A549 (cell line): Measurements from ENCODE around the gene TAF4. TPM values are rescaled to one million over a fixed set of nuclear protein-coding genes. Genes with fewer than 3 reads are reported as not detected.
"Not testable (repeated sequence)": the region's sequence is repeated elsewhere in the genome, so short reads cannot be mapped to it uniquely, and the experiment has no call there.

ENCODE experiments used
- ATAC-seq, 2 experiments: fragments of 200-7000 bp in 1 of 2; fragments of >200 bp in 1 of 2; cut with Nextera tagmentation in 1 of 2; cut with Tn5 transposase in 1 of 2; 3 replicates each; pipeline versions ENCODE4 v1.8.0 to v1.9.1; 2018 to 2020; ENCODE audit warnings: mild to moderate bottlenecking in 1 of 2, moderate library complexity in 1 of 2
- CTCF ChIA-PET: fragments of 300-600 bp; sonication (Branson Sonifier 250); formaldehyde crosslinking; extraction: SDS; loops from one replicate; lab custom pipeline; 2021; ENCODE audit warnings: antibody characterized with exemption, inconsistent platforms; lab: Yijun Ruan, JAX
- POLR2A ChIA-PET: fragments of 350-600 bp; formaldehyde crosslinking; extraction: SDS; loops from one replicate; lab custom pipeline; 2021; ENCODE audit warnings: antibody characterized with exemption, inconsistent platforms; lab: Yijun Ruan, JAX
- DNase-seq, 2 experiments: peaks; one replicate each; pipeline versions ENCODE4 v3.0.0 to v3.0.0-alpha.2; 2011 to 2016; ENCODE audit warnings: low read depth in 1 of 2, low spot score in 1 of 2
- FAIRE-seq: peaks from 2 replicates; lab custom pipeline; 2011; peaks lifted over from hg19 to GRCh38; lab: Jason Lieb, UNC
- H3K27ac ChIP-seq, 2 experiments: fragments of >200 bp; sonication (Bioruptor Twin); formaldehyde crosslinking; 3 replicates each; pipeline ENCODE4 v1.5.1; 2016 to 2017
- H3K4me1 ChIP-seq: fragments of >200 bp; sonication (Bioruptor Twin); formaldehyde crosslinking; 3 replicates; pipeline ENCODE4 v1.6.1; 2016
- H3K4me2 ChIP-seq: fragments of >200 bp; sonication (Bioruptor Twin); formaldehyde crosslinking; 3 replicates; pipeline ENCODE4 v1.6.1; 2016
- H3K4me3 ChIP-seq: fragments of >200 bp; sonication (Bioruptor Twin); formaldehyde crosslinking; 3 replicates; pipeline ENCODE4 v1.5.1; 2016
- H3K9me3 ChIP-seq: fragments of >200 bp; sonication (Bioruptor Twin); formaldehyde crosslinking; 3 replicates; pipeline ENCODE4 v1.6.1; 2016
- CBX2 ChIP-seq: fragments of 200-600 bp; sonication (generic); IDR thresholded peaks from 2 replicates; pipeline ENCODE4 v1.6.1; 2016; ENCODE audit warnings: low read depth, mild to moderate bottlenecking, borderline replicate concordance
- CEBPB ChIP-seq, 2 experiments: fragments of >200 bp in 1 of 2; sonication (Bioruptor Twin) in 1 of 2; formaldehyde crosslinking in 1 of 2; IDR thresholded peaks; 2 replicates each; pipeline ENCODE4 v1.6.1; 2012 to 2016
- HDAC2 ChIP-seq: fragments of 200-600 bp; sonication (generic); IDR thresholded peaks from 2 replicates; pipeline ENCODE4 v1.6.1; 2016
- HOXB13 ChIP-seq: fragments of 250-450 bp; sonication (Bioruptor Pico); IDR thresholded peaks from 2 replicates; pipeline ENCODE4 v1.5.0; 2020; ENCODE audit warnings: low read depth, mild to moderate bottlenecking, moderate library complexity
- HOXB5 ChIP-seq: fragments of 250-450 bp; sonication (Bioruptor Pico); IDR thresholded peaks from 2 replicates; pipeline ENCODE4 v1.5.0; 2020; ENCODE audit warnings: mild to moderate bottlenecking, moderate library complexity
- JUN ChIP-seq, 2 experiments: fragments of >200 bp; sonication (Bioruptor Twin); formaldehyde crosslinking; IDR thresholded peaks; 2 replicates in 1 of 2; 3 replicates in 1 of 2; pipeline ENCODE4 v1.6.1; 2016 to 2017
- JUNB ChIP-seq: fragments of >200 bp; sonication (Bioruptor Twin); formaldehyde crosslinking; IDR thresholded peaks from 2 replicates; pipeline ENCODE4 v1.6.1; 2016
- MAFK ChIP-seq: fragments of 450-650 bp; IDR thresholded peaks from 2 replicates; pipeline ENCODE4 v1.6.1; 2014; ENCODE audit not compliant: partially characterized antibody
- PHF8 ChIP-seq: fragments of 200-600 bp; sonication (generic); IDR thresholded peaks from 2 replicates; pipeline ENCODE4 v1.6.1; 2016; ENCODE audit warnings: low read depth, mild to moderate bottlenecking, antibody characterized with exemption, moderate library complexity, borderline replicate concordance
- POLR2AphosphoS2 ChIP-seq: conservative IDR thresholded peaks from 2 replicates; pipeline ENCODE4 v1.6.1; 2012; ENCODE audit warnings: low read length, improper control_type of control experiment, inconsistent platforms
- RARB ChIP-seq: fragments of 250-450 bp; sonication (Bioruptor Pico); IDR thresholded peaks from 2 replicates; pipeline ENCODE4 v1.8.0; 2021; ENCODE audit warnings: mild to moderate bottlenecking, moderate library complexity
- RFX5 ChIP-seq: fragments of 450-650 bp; IDR thresholded peaks from 2 replicates; pipeline ENCODE4 v1.7.1; 2014; ENCODE audit warnings: antibody characterized with exemption, mild to moderate bottlenecking, moderate library complexity
- RNF2 ChIP-seq: fragments of 200-600 bp; sonication (generic); IDR thresholded peaks from 2 replicates; pipeline ENCODE4 v1.6.1; 2016; ENCODE audit warnings: low read depth, mild to moderate bottlenecking, antibody characterized with exemption, moderate library complexity, borderline replicate concordance
- SMC3 ChIP-seq: fragments of >200 bp; sonication (Bioruptor Twin); formaldehyde crosslinking; IDR thresholded peaks from 3 replicates; pipeline ENCODE4 v1.6.1; 2018; ENCODE audit warnings: inconsistent platforms
- SREBF2 ChIP-seq: fragments of 450-650 bp; IDR thresholded peaks from 2 replicates; pipeline ENCODE4 v1.6.1; 2014; ENCODE audit warnings: mild to moderate bottlenecking, moderate library complexity
- TFCP2L1 ChIP-seq: fragments of 250-450 bp; sonication (Bioruptor Pico); IDR thresholded peaks from 2 replicates; pipeline ENCODE4 v1.5.0; 2021; ENCODE audit warnings: mild to moderate bottlenecking
- ZFP36 ChIP-seq: fragments of 450-650 bp; IDR thresholded peaks from 2 replicates; pipeline ENCODE4 v1.6.1; 2014; ENCODE audit warnings: borderline replicate concordance; ENCODE audit not compliant: partially characterized antibody
- whole genome bisulfite sequencing: methylation state at CpG from one replicate; pipeline ENCODE4 v1.1.6; 2017; ENCODE audit errors: missing lambda C conversion rate; 5-methylcytosine and 5-hydroxymethylcytosine counted together
- polyA plus RNA-seq, 4 experiments: library from polyadenylated mRNA; depleted of rRNA in 3 of 4; stranded (reverse); fragments of >200 nt; fragmentation: RNase III in 1 of 4; extraction: RNeasy Plus Mini Kit Qiagen cat#74134 plus additional on column Dnase treatment in 1 of 4; gene quantifications; 2 replicates in 3 of 4; 3 replicates in 1 of 4; pipeline ENCODE4 v1.2.3, GENCODE V29; 2011 to 2017
- TF ChIP-seq, protein P1 (sequence below): fragments of 150-350 bp; IDR thresholded peaks from 2 replicates; pipeline ENCODE4 v1.6.1; 2014; ENCODE audit warnings: low read depth, mild to moderate bottlenecking, low read length
- TF ChIP-seq, protein P2 (sequence below): IDR thresholded peaks from 2 replicates; pipeline ENCODE4 v1.6.1; 2012
- TF ChIP-seq, protein P3 (sequence below): fragments of >200 bp; sonication (Bioruptor Twin); formaldehyde crosslinking; IDR thresholded peaks from 3 replicates; pipeline ENCODE4 v1.6.1; 2016

TAF4 gene
- polyA plus RNA-seq, 2 of the 4 experiments (the other 2 are of a cell fraction), result 6.1 to 11.0 TPM

DNA sequence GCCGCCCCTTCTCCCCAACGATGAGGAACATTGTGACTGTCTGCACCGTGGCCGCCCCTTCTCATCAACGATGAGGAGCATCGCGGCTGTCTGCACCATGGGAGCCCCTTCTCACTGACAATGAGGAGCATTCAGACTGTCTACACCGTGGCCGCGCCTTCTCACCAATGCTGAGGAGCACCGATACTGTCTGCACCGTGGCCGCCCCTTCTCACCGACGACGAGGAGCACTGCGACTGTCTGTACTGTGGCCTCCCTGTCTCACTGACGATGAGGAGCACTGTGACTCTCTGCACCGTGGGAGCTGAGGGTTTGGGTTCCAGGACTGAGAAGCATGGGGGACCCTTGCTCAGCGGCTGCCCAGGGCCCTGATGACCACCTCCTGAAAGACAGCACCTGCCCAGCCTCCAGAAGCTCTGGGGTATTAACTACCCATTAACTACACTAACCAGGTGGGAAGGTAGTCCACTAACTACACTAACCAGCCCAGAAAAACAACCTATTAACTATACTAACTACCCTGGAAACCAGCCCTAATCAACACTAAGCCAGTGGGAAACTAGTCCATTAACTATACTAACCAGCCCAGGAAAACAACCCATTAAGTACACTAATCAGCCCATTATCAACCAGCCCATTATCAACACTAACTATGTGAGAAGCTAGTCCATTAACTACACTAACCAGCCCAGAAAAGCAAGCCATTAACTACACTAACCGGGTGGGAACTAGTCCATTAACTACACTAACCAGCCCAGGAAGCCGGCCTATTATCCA is 116.9 kb downstream of the TAF4 start:
- TF ChIP-seq TFCP2L1 (CRISPR knock-in tag) (no peak), SMC3 (no peak), CEBPB (IDR thresholded peaks at IDR 0.05) (no peak), RARB (no peak), CBX2 (no peak), RNF2 (no peak)
- TF ChIP-seq, protein P1, sequence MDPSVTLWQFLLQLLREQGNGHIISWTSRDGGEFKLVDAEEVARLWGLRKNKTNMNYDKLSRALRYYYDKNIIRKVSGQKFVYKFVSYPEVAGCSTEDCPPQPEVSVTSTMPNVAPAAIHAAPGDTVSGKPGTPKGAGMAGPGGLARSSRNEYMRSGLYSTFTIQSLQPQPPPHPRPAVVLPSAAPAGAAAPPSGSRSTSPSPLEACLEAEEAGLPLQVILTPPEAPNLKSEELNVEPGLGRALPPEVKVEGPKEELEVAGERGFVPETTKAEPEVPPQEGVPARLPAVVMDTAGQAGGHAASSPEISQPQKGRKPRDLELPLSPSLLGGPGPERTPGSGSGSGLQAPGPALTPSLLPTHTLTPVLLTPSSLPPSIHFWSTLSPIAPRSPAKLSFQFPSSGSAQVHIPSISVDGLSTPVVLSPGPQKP, result no peak
- Histone ChIP-seq H3K27ac (no peak overlapping the region), H3K4me2 (no peak overlapping the region), H3K4me1 (no peaks in the 10 kb centered on the region), H3K9me3 (peaks cover 8% of the 10 kb centered on the region; the same call in 1 of the 3 replicates), H3K4me3 (no peak overlapping the region)
- 80% methylated on average over 22 of the region's 22 CpGs for WGBS
- DNase-seq (no peak), ATAC-seq (no peak), FAIRE-seq (no peak)
- ChIA-PET POLR2A (no interaction called here), CTCF (no interaction called here)

DNA sequence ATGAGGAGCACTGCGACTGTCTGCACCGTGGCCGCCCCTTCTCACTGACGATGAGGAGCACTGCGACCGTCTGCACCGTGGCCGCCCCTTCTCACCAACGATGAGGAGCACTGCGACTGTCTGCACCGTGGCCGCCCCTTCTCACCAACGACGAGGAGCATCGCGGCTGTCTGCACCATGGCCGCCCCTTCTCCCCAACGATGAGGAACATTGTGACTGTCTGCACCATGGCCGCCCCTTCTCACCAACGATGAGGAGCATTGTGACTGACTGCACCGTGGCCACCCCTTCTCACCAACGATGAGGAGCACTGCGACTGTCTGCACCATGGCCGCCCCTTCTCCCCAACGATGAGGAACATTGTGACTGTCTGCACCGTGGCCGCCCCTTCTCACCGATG is 117.6 kb downstream of the TAF4 start:
- H3K9me3 ChIP-seq, CTCF ChIA-PET, DNase-seq, POLR2A ChIA-PET, FAIRE-seq, H3K4me3 ChIP-seq, H3K27ac ChIP-seq, H3K4me1 ChIP-seq, ATAC-seq, H3K4me2 ChIP-seq: not testable (repeated sequence)
- 88% methylated on average over 28 of the region's 28 CpGs for WGBS

DNA sequence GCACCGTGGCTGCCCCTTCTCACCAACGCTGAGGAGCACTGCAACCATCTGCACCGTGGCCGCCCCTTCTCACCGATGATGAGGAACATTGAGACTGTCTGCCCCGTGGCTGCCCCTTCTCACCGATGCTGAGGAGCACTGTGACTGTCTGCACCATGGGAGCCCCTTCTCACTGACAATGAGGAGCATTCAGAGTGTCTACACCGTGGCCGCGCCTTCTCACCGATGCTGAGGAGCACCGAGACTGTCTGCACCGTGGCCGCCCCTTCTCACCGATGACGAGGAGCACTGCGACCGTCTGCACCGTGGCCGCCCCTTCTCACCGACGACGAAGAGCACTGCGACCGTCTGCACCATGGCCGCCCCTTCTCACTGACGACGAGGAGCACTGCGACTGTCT is 120.2 kb downstream of the TAF4 start:
- H3K27ac ChIP-seq, H3K4me3 ChIP-seq, H3K9me3 ChIP-seq, H3K4me2 ChIP-seq, ATAC-seq, H3K4me1 ChIP-seq, FAIRE-seq, DNase-seq, POLR2A ChIA-PET, CTCF ChIA-PET: not testable (repeated sequence)
- 84% methylated on average over 29 of the region's 29 CpGs for WGBS

- 93% methylated on average over 18 of the region's 34 CpGs for WGBS
- ATAC-seq, CTCF ChIA-PET, DNase-seq, H3K4me3 ChIP-seq, H3K4me1 ChIP-seq, H3K9me3 ChIP-seq, FAIRE-seq, H3K4me2 ChIP-seq, POLR2A ChIA-PET, H3K27ac ChIP-seq: not testable (repeated sequence)
Observed at GRCh38 chr20:61944967-61945366, 120.7 kb downstream of the TAF4 start.

- Histone ChIP-seq H3K4me1 (no peaks in the 10 kb centered on the region), H3K4me3 (no peak overlapping the region), H3K4me2 (no peak overlapping the region), H3K27ac (no peak overlapping the region), H3K9me3 (peaks cover 5% of the 10 kb centered on the region; the same call in 1 of the 3 replicates)
- ATAC-seq, result no peak
- ChIA-PET POLR2A (no interaction called here), CTCF (no interaction called here)
- WGBS, result 74% methylated on average over 7 of the region's 9 CpGs
- DNase-seq, result no peak
- FAIRE-seq, result no peak
- TF ChIP-seq SREBF2, result no peak
- no peak for TF ChIP-seq JUNB
- TF ChIP-seq RFX5, result no peak
- TF ChIP-seq SMC3, result no peak
- TF ChIP-seq, protein P2, sequence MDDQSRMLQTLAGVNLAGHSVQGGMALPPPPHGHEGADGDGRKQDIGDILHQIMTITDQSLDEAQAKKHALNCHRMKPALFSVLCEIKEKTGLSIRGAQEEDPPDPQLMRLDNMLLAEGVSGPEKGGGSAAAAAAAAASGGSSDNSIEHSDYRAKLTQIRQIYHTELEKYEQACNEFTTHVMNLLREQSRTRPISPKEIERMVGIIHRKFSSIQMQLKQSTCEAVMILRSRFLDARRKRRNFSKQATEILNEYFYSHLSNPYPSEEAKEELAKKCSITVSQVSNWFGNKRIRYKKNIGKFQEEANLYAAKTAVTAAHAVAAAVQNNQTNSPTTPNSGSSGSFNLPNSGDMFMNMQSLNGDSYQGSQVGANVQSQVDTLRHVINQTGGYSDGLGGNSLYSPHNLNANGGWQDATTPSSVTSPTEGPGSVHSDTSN, result no peak
- TF ChIP-seq POLR2AphosphoS2, result no peak
- TF ChIP-seq ZFP36, result no peak
- TF ChIP-seq RARB, result no peak
- TF ChIP-seq HDAC2, result no peak
- TF ChIP-seq CEBPB (IDR thresholded peaks at IDR 0.05), result no peak
- no peak for TF ChIP-seq MAFK
- no peak for TF ChIP-seq PHF8
- no peak for TF ChIP-seq HOXB5
- no peak for TF ChIP-seq JUN (IDR thresholded peaks at IDR 0.05)
- TF ChIP-seq, protein P1, result no peak
- TF ChIP-seq, protein P3, sequence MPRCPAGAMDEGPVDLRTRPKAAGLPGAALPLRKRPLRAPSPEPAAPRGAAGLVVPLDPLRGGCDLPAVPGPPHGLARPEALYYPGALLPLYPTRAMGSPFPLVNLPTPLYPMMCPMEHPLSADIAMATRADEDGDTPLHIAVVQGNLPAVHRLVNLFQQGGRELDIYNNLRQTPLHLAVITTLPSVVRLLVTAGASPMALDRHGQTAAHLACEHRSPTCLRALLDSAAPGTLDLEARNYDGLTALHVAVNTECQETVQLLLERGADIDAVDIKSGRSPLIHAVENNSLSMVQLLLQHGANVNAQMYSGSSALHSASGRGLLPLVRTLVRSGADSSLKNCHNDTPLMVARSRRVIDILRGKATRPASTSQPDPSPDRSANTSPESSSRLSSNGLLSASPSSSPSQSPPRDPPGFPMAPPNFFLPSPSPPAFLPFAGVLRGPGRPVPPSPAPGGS, result no peak
- TF ChIP-seq HOXB13 (CRISPR knock-in tag), result no peak
Observed at GRCh38 chr20:61942526-61942925, 123.2 kb downstream of the TAF4 start.
